Endothelial cell of umbilical vein (primary cell): ENCODE results near the gene FAM193A. TPM values are rescaled to one million over a fixed set of nuclear protein-coding genes. Genes with fewer than 3 reads are reported as not detected.

Experiments
- BruUV-seq: library from RNA; stranded (reverse); fragments of 400-500 nt; replicated peaks from 2 replicates; lab custom pipeline; 2021; lab: Mats Ljungman, UMichigan
- CTCF ChIA-PET: fragments of 300-600, 350-600 bp; sonication (Branson Sonifier 250); formaldehyde crosslinking; loops from one replicate; lab custom pipeline; 2021; ENCODE audit warnings: antibody characterized with exemption, inconsistent platforms; lab: Charles Lee
- POLR2A ChIA-PET: fragments of 300-600, 350-600 bp; sonication (Branson Sonifier 250); formaldehyde crosslinking; loops from one replicate; lab custom pipeline; 2021; ENCODE audit warnings: antibody characterized with exemption, inconsistent platforms; lab: Charles Lee
- DNase-seq: peaks from one replicate; pipeline ENCODE4 v3.0.0-alpha.2; 2011; ENCODE audit warnings: low read depth, low spot score
- FAIRE-seq: peaks from 2 replicates; lab custom pipeline; 2011; peaks lifted over from hg19 to GRCh38; lab: Jason Lieb, UNC
- H2AFZ ChIP-seq: 2 replicates; pipeline ENCODE4 v1.6.0; 2012; ENCODE audit warnings: low read depth, low read length, control low read depth, inconsistent platforms
- H3K27ac ChIP-seq: 2 replicates; pipeline ENCODE4 v1.5.1; 2011; ENCODE audit warnings: low read depth, mild to moderate bottlenecking, control low read depth, low read length, moderate library complexity; ENCODE audit not compliant: insufficient read depth
- H3K27me3 ChIP-seq, 2 experiments: 2 replicates each; pipeline versions ENCODE4 v1.6.0 to v1.6.1; 2011; ENCODE audit warnings: low read length in 2 of 2, mixed read lengths in 1 of 2; ENCODE audit not compliant: control insufficient read depth in 2 of 2, insufficient read depth in 2 of 2
- H3K36me3 ChIP-seq, 2 experiments: 2 replicates in 1 of 2; 3 replicates in 1 of 2; pipeline ENCODE4 v1.5.1; 2011; ENCODE audit warnings: low read length in 2 of 2, mild to moderate bottlenecking in 1 of 2, moderate library complexity in 1 of 2; ENCODE audit not compliant: control insufficient read depth in 2 of 2, insufficient read depth in 2 of 2; ENCODE audit errors: extremely low read depth in 1 of 2
- H3K4me1 ChIP-seq: 3 replicates; pipeline ENCODE4 v1.5.1; 2011; ENCODE audit warnings: mild to moderate bottlenecking, low read length; ENCODE audit not compliant: control insufficient read depth, insufficient read depth; ENCODE audit errors: extremely low read depth
- H3K4me2 ChIP-seq: 2 replicates; pipeline ENCODE4 v1.6.1; 2011; ENCODE audit warnings: low read length, control low read depth, mixed read lengths; ENCODE audit not compliant: insufficient read depth
- H3K4me3 ChIP-seq, 3 experiments: fragments of 200-600 bp in 1 of 3; sonication (generic), shearing (Covaris generic) in 1 of 3; replicated peaks in 1 of 3; 2 replicates each; pipeline ENCODE4 v1.5.1; 2011 to 2016; ENCODE audit warnings: control low read depth in 3 of 3, low read length in 3 of 3, mild to moderate bottlenecking in 2 of 3, inconsistent platforms in 1 of 3, low read depth in 1 of 3, moderate library complexity in 1 of 3; ENCODE audit not compliant: insufficient read depth in 1 of 3
- H3K79me2 ChIP-seq: 2 replicates; pipeline ENCODE4 v1.6.0; 2012; ENCODE audit warnings: low read length, inconsistent platforms; ENCODE audit not compliant: control insufficient read depth, insufficient read depth
- H3K9ac ChIP-seq: replicated peaks from 2 replicates; pipeline ENCODE3; 2011; ENCODE audit warnings: low read length, control low read depth; ENCODE audit not compliant: insufficient read depth; ENCODE audit errors: extremely low read depth
- H3K9me1 ChIP-seq: replicated peaks from 3 replicates; pipeline ENCODE4 v1.6.0; 2011; ENCODE audit warnings: mild to moderate bottlenecking, low read length; ENCODE audit not compliant: control insufficient read depth, insufficient read depth; ENCODE audit errors: extremely low read depth
- H3K9me3 ChIP-seq: replicated peaks from 2 replicates; pipeline ENCODE4 v1.5.1; 2012; ENCODE audit warnings: low read length, inconsistent platforms; ENCODE audit not compliant: control insufficient read depth, insufficient read depth
- H4K20me1 ChIP-seq: replicated peaks from 2 replicates; pipeline ENCODE3; 2011; ENCODE audit warnings: mild to moderate bottlenecking, low read length; ENCODE audit not compliant: control insufficient read depth, insufficient read depth; ENCODE audit errors: extremely low read depth
- EZH2 ChIP-seq: IDR thresholded peaks from 2 replicates; pipeline ENCODE4 v1.6.1; 2012; ENCODE audit warnings: borderline replicate concordance, low read depth, mild to moderate bottlenecking, moderate library complexity, low read length, inconsistent platforms; ENCODE audit not compliant: severe bottlenecking
- FOS ChIP-seq: IDR thresholded peaks from 2 replicates; pipeline ENCODE4 v1.6.1; 2011; ENCODE audit warnings: mild to moderate bottlenecking, low read length, moderate library complexity, borderline replicate concordance; ENCODE audit not compliant: insufficient read depth
- GATA2 ChIP-seq: IDR thresholded peaks from 2 replicates; pipeline ENCODE4 v1.7.0; 2011; ENCODE audit warnings: low read depth, mild to moderate bottlenecking, moderate library complexity, mixed read lengths, low read length; ENCODE audit not compliant: insufficient read length, insufficient read depth
- JUN ChIP-seq: IDR thresholded peaks from 2 replicates; pipeline ENCODE4 v1.6.1; 2011; ENCODE audit warnings: borderline replicate concordance, low read depth; ENCODE audit not compliant: insufficient read length, insufficient read depth
- MYC ChIP-seq: IDR thresholded peaks from one replicate; pipeline ENCODE4 v1.6.1; 2011; ENCODE audit warnings: mild to moderate bottlenecking, low read depth, low read length
- POLR2A ChIP-seq: IDR thresholded peaks from 2 replicates; pipeline ENCODE4 v1.6.1; 2012; ENCODE audit warnings: low read depth, mild to moderate bottlenecking, control low read depth, low read length
- POLR2AphosphoS5 ChIP-seq: IDR thresholded peaks from 2 replicates; pipeline ENCODE4 v1.6.1; 2012; ENCODE audit warnings: low read depth, mild to moderate bottlenecking, control low read depth, low read length, moderate library complexity; ENCODE audit not compliant: insufficient read depth
- dilution Hi-C: fragments of 300-500 bp; cut with MboI; formaldehyde crosslinking; loops from one replicate; pipeline ENCODE4 v1.15.0; 2019; ENCODE audit warnings: low sequenced_read_pairs; ENCODE audit not compliant: extremely low pct_ligation_motif_present
- intact Hi-C: fragments of 100-400 bp; cut with micrococcal nuclease; formaldehyde crosslinking; loops from one replicate; pipeline ENCODE4 v1.10.0; 2022
- polyA plus RNA-seq, 4 experiments: library from polyadenylated mRNA; depleted of rRNA in 3 of 4; stranded (reverse) in 3 of 4; unstranded in 1 of 4; fragments of >200 nt; gene quantifications; 2 replicates each; pipeline versions ENCODE4 v1.2.1 to v1.2.3, GENCODE V29; 2011 to 2012; ENCODE audit warnings: missing spikeins in 1 of 4
- total RNA-seq: library from RNA; stranded (reverse); gene quantifications from 2 replicates; pipeline ENCODE4 v1.2.3, GENCODE V29; 2021
- TF ChIP-seq, protein P1 (sequence below), 2 donors: IDR thresholded peaks; 1 replicate in 1 of 2; 2 replicates in 1 of 2; pipeline ENCODE4 v1.5.1; 2011; ENCODE audit warnings: low read length in 2 of 2, mild to moderate bottlenecking in 2 of 2, moderate library complexity in 2 of 2, control low read depth in 1 of 2, inconsistent platforms in 1 of 2, low read depth in 1 of 2; ENCODE audit not compliant: insufficient read depth in 1 of 2; ENCODE audit errors: extremely low read depth in 1 of 2
- TF ChIP-seq, protein P2 (sequence below): IDR thresholded peaks from 2 replicates; pipeline ENCODE4 v1.6.1; 2011; ENCODE audit not compliant: insufficient read depth, insufficient read length

The FAM193A gene
- total and polyA plus RNA-seq, 2 donors (not counting 3 experiments of a cell fraction or from before 2014, with no cell fraction given) = 12.3 to 32.1 TPM

DNA sequence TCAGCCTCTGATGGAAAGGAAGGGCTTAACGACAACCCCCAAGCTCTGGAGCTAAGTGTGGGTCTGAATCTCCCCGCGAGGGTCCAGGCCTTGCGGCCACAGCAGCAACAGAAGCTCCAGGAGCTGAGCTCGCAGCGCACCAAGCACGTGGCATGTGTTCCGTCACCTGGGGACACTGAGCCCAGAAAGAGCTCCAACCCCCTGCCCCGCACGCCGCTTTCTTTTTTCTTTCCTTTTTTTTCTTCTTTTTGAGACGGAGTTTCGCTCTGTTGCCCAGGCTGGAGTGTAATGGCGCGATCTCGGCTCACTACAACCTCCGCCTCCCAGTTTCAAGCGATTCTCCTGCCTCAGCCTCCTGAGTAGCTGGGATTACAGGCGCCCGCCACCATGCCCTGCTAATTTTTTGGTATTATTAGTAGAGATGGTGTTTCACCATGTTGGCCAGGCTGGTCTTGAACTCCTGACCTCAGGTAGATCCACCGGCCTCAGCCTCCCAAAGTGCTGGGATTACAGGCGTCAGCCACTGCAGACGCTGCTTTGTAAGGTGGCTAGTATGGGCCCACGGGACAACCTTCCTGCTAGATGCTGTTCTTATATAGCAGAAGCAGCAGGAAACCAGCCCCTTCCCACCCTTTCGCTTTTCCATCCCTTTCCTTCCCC, 220.4 kb downstream of the FAM193A start:
- intact Hi-C loops (loop anchor here (2.0 to 5.0 kb wide), 2 partner anchors 178 to 220 kb away; partner anchors contain the start of gene FAM193A), dilution Hi-C loops (no loop called here)
- Histone ChIP-seq H3K9me1 (no peaks in the 10 kb centered on the region), H3K36me3 (peaks cover 0 to 3% of the 10 kb centered on the region in 2 experiments), H3K79me2 (peaks cover 33% of the 10 kb centered on the region), H3K4me2 (peak overlapping the region; percentile 65), H3K27ac (no peak overlapping the region), H3K4me3 (peak overlapping the region in 1 of 3 experiments; percentile 18), H3K4me1 (peaks cover 9% of the 10 kb centered on the region), H3K9me3 (no peaks in the 10 kb centered on the region), H4K20me1 (no peaks in the 10 kb centered on the region), H2AFZ (peak overlapping the region; percentile 89), H3K9ac (no peak overlapping the region), H3K27me3 (no peaks in the 10 kb centered on the region)
- DNase-seq (no peak), FAIRE-seq (peak; percentile 95)
- TF ChIP-seq EZH2 (no peak), MYC (no peak), JUN (no peak), POLR2AphosphoS5 (no peak), FOS (no peak), POLR2A (no peak), GATA2 (no peak)
- TF ChIP-seq, protein P1, sequence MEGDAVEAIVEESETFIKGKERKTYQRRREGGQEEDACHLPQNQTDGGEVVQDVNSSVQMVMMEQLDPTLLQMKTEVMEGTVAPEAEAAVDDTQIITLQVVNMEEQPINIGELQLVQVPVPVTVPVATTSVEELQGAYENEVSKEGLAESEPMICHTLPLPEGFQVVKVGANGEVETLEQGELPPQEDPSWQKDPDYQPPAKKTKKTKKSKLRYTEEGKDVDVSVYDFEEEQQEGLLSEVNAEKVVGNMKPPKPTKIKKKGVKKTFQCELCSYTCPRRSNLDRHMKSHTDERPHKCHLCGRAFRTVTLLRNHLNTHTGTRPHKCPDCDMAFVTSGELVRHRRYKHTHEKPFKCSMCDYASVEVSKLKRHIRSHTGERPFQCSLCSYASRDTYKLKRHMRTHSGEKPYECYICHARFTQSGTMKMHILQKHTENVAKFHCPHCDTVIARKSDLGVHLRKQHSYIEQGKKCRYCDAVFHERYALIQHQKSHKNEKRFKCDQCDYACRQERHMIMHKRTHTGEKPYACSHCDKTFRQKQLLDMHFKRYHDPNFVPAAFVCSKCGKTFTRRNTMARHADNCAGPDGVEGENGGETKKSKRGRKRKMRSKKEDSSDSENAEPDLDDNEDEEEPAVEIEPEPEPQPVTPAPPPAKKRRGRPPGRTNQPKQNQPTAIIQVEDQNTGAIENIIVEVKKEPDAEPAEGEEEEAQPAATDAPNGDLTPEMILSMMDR (IDR thresholded peaks at IDR 0.05; ENCODE audit: extremely low read depth in 1 of 2, insufficient read depth in 1 of 2, low read depth in 1 of 2, low read length in 2 of 2) = no peak
- TF ChIP-seq, protein P2, sequence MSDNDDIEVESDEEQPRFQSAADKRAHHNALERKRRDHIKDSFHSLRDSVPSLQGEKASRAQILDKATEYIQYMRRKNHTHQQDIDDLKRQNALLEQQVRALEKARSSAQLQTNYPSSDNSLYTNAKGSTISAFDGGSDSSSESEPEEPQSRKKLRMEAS = no peak
- POLR2A ChIA-PET = interaction anchor here (1.5 kb wide), 1 partner anchor 10 kb away, joined by 3 read pairs; no protein-coding TSS in a partner anchor
- CTCF ChIA-PET = interaction anchor here (0.8 to 1.4 kb wide), 3 partner anchors 26 to 285 kb away, joined by 3 read pairs; partner anchors contain the start of gene GRK4
- BruUV-seq = no TSS peak
